Stimulated activated CD8-positive, alpha-beta memory T cell treated with anti-CD3 and anti-CD28 coated beads, Interleukin-4, amount 100 ng/mL, for 48 hours (primary cell): ENCODE measurements around the gene DNAH2.

Experiments
- DNase-seq: peaks from one replicate; pipeline ENCODE4 v3.0.0-alpha.2; 2020

The DNAH2 gene

GRCh38 chr17:7704601-7705268 is 12.8 kb upstream of the DNAH2 start, which contains the start of gene EFNB3:
Gene EFNB3, plus strand, starts transcription at chr17:7705202. Its CDS starts 397 bp downstream, at chr17:7705599.
- DNase-seq: no peak

GRCh38 chr17:7705269-7706255 is 12.0 kb upstream of the DNAH2 start:
- DNase-seq: no peak

GRCh38 chr17:7706631-7707354 is 10.8 kb upstream of the DNAH2 start:
- DNase-seq: no peak

- DNase-seq: no peak
Measured at GRCh38 chr17:7707446-7707845, 10.1 kb upstream of the DNAH2 start.

- DNase-seq: no peak
Measured at GRCh38 chr17:7707858-7708750, 9.4 kb upstream of the DNAH2 start.

GRCh38 chr17:7709031-7709430 is 8.5 kb upstream of the DNAH2 start:
- DNase-seq: no peak

GRCh38 chr17:7710301-7710700 is 7.2 kb upstream of the DNAH2 start:
- no peak for DNase-seq

GRCh38 chr17:7711051-7711755 is 6.3 kb upstream of the DNAH2 start:
- DNase-seq: no peak

- no peak for DNase-seq
Measured at GRCh38 chr17:7712111-7712771, 5.3 kb upstream of the DNAH2 start.

GRCh38 chr17:7713782-7714181 is 3.8 kb upstream of the DNAH2 start:
- DNase-seq: no peak

- no peak for DNase-seq
Measured at GRCh38 chr17:7714721-7715594, 2.6 kb upstream of the DNAH2 start.

GRCh38 chr17:7715936-7716886 is 1.3 kb upstream of the DNAH2 start:
- DNase-seq: no peak

GRCh38 chr17:7717756-7718350 is 309 bp downstream of the DNAH2 start:
- DNase-seq: peak; percentile 47

- no peak for DNase-seq
Measured at GRCh38 chr17:7719661-7720060, 2.1 kb downstream of the DNAH2 start.

- DNase-seq: no peak
Measured at GRCh38 chr17:7720125-7720524, 2.6 kb downstream of the DNAH2 start.

- no peak for DNase-seq
Measured at GRCh38 chr17:7721612-7722011, 4.1 kb downstream of the DNAH2 start.

- no peak for DNase-seq
Measured at GRCh38 chr17:7727886-7728285, 10.3 kb downstream of the DNAH2 start.

- no peak for DNase-seq
Measured at GRCh38 chr17:7729816-7730215, 12.3 kb downstream of the DNAH2 start.
